Measurements from ENCODE around the gene GPS1. TPM values are rescaled to one million over a fixed set of nuclear protein-coding genes. Genes with fewer than 3 reads are reported as not detected.

GPS1 gene
- total RNA-seq, 1 donor from 2014 or later: 64.7 TPM

DNA sequence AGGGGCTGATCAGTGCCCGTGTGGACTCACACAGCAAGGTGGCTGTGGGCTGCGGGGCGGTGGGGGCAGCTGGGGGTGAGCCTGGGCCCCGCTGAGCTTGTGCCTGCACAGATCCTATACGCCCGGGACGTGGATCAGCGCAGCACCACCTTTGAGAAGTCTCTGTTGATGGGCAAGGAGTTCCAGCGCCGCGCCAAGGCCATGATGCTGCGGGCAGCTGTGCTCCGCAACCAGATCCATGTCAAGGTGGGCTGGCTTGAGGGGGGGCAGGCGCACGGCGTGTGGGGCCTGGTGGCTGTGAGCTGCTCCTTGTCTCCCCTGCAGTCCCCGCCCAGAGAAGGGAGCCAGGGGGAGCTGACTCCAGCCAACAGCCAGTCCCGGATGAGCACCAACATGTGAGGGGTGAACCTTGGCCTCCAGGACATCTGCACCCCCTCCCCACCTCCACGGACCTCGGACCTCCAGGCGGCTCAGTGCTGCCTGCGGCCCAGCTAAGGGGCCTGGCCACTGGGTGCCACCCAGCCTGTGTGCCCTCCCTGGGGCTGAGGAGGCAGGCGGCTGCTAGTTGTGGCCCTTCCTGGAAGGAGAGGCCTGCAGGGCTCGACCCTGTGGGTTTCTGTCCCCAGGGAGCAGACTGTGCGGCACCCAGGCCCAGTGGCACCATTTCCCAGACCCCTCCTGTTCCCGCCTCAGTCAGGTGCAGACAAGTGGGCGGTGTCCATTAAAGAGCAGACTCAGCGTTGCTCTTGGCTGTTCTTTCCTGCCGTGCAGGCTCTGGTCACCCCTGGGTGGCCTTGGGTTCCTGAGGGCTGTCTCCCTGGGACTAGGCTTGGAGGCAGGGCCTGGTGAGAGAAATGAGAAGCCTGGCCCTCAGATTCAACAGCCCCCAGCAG lies 5.3 kb downstream of the GPS1 start:
- H3K27me3 ChIP-seq (ENCODE audit: control insufficient read depth in 3 of 3, insufficient read depth in 3 of 3, low read length in 3 of 3): no peaks in the 10 kb centered on the region
- H3K36me3 ChIP-seq (ENCODE audit: control insufficient read depth in 3 of 3, insufficient read depth in 3 of 3, low read length in 3 of 3): peaks cover 62 to 67% (median 64%) of the 10 kb centered on the region in 3 donors
- peaks cover 17 to 20% (median 17%) of the 10 kb centered on the region in 3 donors for H3K4me1 ChIP-seq (ENCODE audit: control insufficient read depth in 3 of 3, insufficient read depth in 3 of 3, low read length in 3 of 3)
- no peak overlapping the region for H3K9ac ChIP-seq (ENCODE audit: low read depth in 1 of 3, low read length in 3 of 3)
- H3K9me3 ChIP-seq (ENCODE audit: control insufficient read depth in 3 of 3, low read length in 3 of 3): no peaks in the 10 kb centered on the region
- H3K27ac ChIP-seq (ENCODE audit: low read depth, low read length): no peak overlapping the region
- no peak overlapping the region for H3K4me3 ChIP-seq (ENCODE audit: low read length in 3 of 3)

DNA sequence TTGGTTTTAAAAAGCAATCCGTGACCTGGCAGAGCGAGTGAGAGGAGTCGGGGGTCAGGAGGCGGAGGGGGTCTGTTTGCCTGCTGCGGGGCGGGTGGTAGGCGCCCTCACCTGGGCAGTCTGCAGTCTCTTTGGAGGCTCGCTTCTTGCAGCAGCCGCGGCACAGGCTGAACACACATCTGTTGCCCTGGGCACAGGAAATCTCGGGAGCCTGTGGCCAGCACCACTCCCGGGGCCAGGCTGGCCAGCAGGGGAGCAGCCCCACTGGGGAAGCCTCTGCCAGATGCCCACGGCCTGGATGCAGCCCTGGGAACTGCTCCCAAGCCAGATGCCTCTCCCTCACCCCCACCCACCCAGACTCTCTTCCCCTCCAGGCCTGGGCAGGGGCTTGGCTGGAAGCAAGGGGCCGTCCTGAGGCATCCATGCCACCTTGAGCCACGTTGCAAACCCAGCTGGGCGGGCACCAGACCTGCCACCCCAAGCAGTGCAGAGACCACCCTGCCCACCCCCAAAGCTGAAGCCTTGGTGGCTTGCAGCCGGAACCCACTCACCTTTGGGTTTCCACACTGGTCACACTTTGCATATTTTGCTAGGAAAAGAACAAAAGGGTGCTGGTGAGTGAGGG lies 6.6 kb downstream of the GPS1 start:
- Histone ChIP-seq H3K4me3 (ENCODE audit: low read length in 3 of 3) (no peak overlapping the region), H3K36me3 (ENCODE audit: control insufficient read depth in 3 of 3, insufficient read depth in 3 of 3, low read length in 3 of 3) (peaks cover 74 to 79% (median 77%) of the 10 kb centered on the region in 3 donors), H3K4me1 (ENCODE audit: control insufficient read depth in 3 of 3, insufficient read depth in 3 of 3, low read length in 3 of 3) (peaks cover 6 to 10% (median 8%) of the 10 kb centered on the region in 3 donors), H3K9me3 (ENCODE audit: control insufficient read depth in 3 of 3, low read length in 3 of 3) (no peaks in the 10 kb centered on the region), H3K9ac (ENCODE audit: low read depth in 1 of 3, low read length in 3 of 3) (no peak overlapping the region), H3K27ac (ENCODE audit: low read depth, low read length) (no peak overlapping the region), H3K27me3 (ENCODE audit: control insufficient read depth in 3 of 3, insufficient read depth in 3 of 3, low read length in 3 of 3) (no peaks in the 10 kb centered on the region)

DNA sequence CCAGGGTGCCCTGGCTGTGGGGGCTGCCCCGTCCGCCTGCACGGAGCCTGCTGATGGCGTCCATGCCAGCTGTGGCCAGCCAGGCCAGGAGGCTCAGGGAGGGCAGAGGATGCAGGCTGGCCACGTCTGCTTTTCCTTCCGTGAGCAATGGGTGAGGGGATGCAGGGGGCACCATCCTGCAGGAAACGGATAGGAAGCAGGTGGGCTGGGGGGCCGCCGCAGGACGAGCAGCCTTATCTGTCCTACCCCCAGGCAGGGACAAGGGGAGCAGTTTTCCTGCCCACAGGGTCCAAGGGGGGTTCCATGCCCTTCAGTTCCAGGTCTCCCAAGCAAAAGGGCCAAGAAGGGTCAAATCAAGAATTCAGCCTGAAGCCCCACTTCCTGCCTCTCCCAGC lies 7.2 kb downstream of the GPS1 start:
- Histone ChIP-seq H3K9ac (ENCODE audit: low read depth in 1 of 3, low read length in 3 of 3) (no peak overlapping the region), H3K27me3 (ENCODE audit: control insufficient read depth in 3 of 3, insufficient read depth in 3 of 3, low read length in 3 of 3) (no peaks in the 10 kb centered on the region), H3K9me3 (ENCODE audit: control insufficient read depth in 3 of 3, low read length in 3 of 3) (no peaks in the 10 kb centered on the region), H3K36me3 (ENCODE audit: control insufficient read depth in 3 of 3, insufficient read depth in 3 of 3, low read length in 3 of 3) (peaks cover 73 to 81% (median 78%) of the 10 kb centered on the region in 3 donors), H3K4me1 (ENCODE audit: control insufficient read depth in 3 of 3, insufficient read depth in 3 of 3, low read length in 3 of 3) (peaks cover 5 to 10% (median 9%) of the 10 kb centered on the region in 3 donors), H3K4me3 (ENCODE audit: low read length in 3 of 3) (no peak overlapping the region), H3K27ac (ENCODE audit: low read depth, low read length) (no peak overlapping the region)

DNA sequence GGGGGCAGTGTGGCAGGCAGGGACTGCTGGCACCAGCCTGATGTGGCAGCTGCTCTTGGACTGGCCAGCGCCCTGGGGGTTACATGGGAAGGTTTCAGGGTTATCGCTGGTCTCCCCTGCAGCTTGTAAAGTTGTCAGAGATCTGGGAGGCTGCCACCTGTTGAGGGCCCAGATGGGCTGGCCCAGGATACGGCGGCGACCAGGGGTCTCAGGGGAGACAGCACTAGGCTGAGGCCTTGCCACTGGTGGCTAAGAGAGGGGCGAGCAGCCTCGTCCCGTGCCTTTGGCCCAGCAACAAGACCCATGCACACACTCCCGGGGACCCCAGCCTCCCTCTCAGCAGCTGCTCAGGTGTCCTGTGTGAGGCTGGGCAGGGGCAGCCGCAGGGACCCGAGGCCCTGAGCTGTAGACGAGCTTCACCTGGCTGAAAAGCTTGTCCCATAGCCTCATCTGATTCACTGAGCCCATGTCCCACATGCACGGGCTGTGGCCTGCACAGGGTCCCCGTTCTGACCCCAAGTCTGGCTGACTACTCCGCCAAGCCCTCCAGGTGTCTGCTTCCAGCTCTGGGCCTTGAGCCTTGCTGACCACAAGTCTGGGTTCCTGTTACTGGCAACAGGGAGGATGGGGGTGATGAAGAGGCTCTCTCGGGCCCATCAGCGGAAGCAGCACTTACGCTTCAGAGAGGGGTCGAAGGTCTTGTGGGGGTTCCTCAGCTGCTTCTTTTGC lies 7.7 kb downstream of the GPS1 start:
- no peaks in the 10 kb centered on the region for H3K9me3 ChIP-seq (ENCODE audit: control insufficient read depth in 3 of 3, low read length in 3 of 3)
- no peaks in the 10 kb centered on the region for H3K27me3 ChIP-seq (ENCODE audit: control insufficient read depth in 3 of 3, insufficient read depth in 3 of 3, low read length in 3 of 3)
- peaks cover 70 to 79% (median 75%) of the 10 kb centered on the region in 3 donors for H3K36me3 ChIP-seq (ENCODE audit: control insufficient read depth in 3 of 3, insufficient read depth in 3 of 3, low read length in 3 of 3)
- peaks cover 9 to 14% (median 14%) of the 10 kb centered on the region in 3 donors for H3K4me1 ChIP-seq (ENCODE audit: control insufficient read depth in 3 of 3, insufficient read depth in 3 of 3, low read length in 3 of 3)
- no peak overlapping the region for H3K9ac ChIP-seq (ENCODE audit: low read depth in 1 of 3, low read length in 3 of 3)
- H3K4me3 ChIP-seq (ENCODE audit: low read length in 3 of 3): no peak overlapping the region
- H3K27ac ChIP-seq (ENCODE audit: low read depth, low read length): no peak overlapping the region

DNA sequence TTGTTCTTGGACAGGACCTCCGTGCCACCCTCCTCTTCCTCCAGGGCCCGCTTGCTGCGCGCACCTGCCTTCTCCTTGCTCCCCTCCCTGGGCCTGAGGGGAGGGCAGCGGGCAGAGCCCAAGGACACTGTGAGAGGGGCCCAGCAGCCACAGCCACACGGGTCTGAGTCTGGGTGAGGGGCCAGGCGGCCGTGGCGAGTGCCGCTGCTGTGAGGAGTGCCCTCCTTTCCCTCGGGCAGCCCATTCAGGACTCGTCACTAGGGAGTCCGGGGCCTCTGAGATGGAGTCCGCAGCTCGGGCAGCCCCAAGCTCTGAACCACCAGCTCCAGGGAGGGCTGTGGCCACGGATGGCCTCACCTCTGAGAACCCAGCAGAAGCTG lies 8.3 kb downstream of the GPS1 start:
- H3K36me3 ChIP-seq (ENCODE audit: control insufficient read depth in 3 of 3, insufficient read depth in 3 of 3, low read length in 3 of 3): peaks cover 65 to 75% (median 69%) of the 10 kb centered on the region in 3 donors
- H3K9me3 ChIP-seq (ENCODE audit: control insufficient read depth in 3 of 3, low read length in 3 of 3): no peaks in the 10 kb centered on the region
- no peak overlapping the region for H3K27ac ChIP-seq (ENCODE audit: low read depth, low read length)
- H3K4me3 ChIP-seq (ENCODE audit: low read length in 3 of 3): no peak overlapping the region
- peaks cover 15 to 19% (median 19%) of the 10 kb centered on the region in 3 donors for H3K4me1 ChIP-seq (ENCODE audit: control insufficient read depth in 3 of 3, insufficient read depth in 3 of 3, low read length in 3 of 3)
- H3K27me3 ChIP-seq (ENCODE audit: control insufficient read depth in 3 of 3, insufficient read depth in 3 of 3, low read length in 3 of 3): no peaks in the 10 kb centered on the region
- H3K9ac ChIP-seq (ENCODE audit: low read depth in 1 of 3, low read length in 3 of 3): no peak overlapping the region

DNA sequence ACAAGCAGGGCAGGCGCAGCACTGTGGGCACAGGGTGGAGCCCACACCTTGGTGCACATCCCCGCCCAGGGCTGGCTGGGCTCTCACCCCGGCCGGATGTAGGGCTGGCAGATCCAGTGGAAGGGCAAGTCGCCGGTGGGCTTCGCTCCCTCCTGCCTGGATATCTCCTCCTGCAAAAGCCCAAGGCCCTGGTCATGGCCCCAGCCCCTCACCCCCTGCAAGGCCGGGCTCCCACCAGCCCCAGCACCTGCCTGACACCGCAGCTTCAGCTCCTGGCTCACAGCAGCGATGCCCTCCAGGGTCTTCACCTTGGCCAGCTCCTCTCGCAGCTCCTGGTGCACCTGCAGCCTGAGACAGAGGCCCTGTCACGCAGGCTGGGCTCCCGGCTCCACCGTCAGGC lies 8.9 kb downstream of the GPS1 start:
- Histone ChIP-seq H3K4me3 (ENCODE audit: low read length in 3 of 3) (no peak overlapping the region), H3K27ac (ENCODE audit: low read depth, low read length) (no peak overlapping the region), H3K4me1 (ENCODE audit: control insufficient read depth in 3 of 3, insufficient read depth in 3 of 3, low read length in 3 of 3) (peaks cover 15 to 22% (median 22%) of the 10 kb centered on the region in 3 donors), H3K9ac (ENCODE audit: low read depth in 1 of 3, low read length in 3 of 3) (no peak overlapping the region), H3K36me3 (ENCODE audit: control insufficient read depth in 3 of 3, insufficient read depth in 3 of 3, low read length in 3 of 3) (peaks cover 60 to 70% (median 63%) of the 10 kb centered on the region in 3 donors), H3K27me3 (ENCODE audit: control insufficient read depth in 3 of 3, insufficient read depth in 3 of 3, low read length in 3 of 3) (no peaks in the 10 kb centered on the region), H3K9me3 (ENCODE audit: control insufficient read depth in 3 of 3, low read length in 3 of 3) (no peaks in the 10 kb centered on the region)

DNA sequence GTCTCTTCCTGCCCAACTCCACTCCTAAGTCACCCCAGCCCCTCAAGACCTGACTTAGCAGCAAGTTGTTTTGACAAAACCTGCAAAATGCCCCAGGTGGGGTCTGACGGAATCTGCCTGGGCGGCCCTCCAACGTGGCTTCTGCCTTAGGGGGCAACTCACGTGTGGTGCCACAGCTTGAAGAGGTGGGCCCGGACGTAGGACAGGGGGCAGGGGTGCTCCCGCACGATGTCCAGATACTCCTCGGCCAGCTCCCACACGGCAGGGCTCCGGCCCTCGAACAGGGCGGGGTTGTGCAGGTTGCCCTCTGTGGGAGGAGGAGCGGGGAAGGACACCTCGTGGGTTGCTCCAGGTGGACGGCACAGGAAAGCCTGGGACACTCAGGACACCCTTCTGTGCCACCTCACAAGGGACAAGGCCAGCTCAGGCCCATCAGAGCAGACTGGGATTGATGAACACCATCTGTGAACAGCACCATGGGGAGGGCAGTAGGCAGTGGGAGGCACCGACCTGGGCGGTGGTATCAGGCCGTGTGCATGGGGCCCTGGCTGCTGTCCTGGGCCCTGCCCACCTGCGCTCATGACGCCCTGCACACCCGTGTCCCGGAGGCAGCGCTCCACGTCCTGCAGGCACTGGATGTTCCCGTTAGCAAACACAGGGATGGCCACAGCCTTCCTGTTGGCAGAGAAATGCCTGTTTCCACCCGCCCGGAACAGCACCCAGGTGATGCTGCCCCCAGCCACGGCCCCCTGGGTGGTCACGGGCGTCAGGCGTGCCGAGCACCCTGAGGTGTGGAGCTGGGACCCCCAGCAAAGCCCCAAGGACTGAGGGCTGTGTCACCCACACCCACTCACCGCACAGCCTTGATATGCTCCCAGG lies 9.6 kb downstream of the GPS1 start:
- Histone ChIP-seq H3K36me3 (ENCODE audit: control insufficient read depth in 3 of 3, insufficient read depth in 3 of 3, low read length in 3 of 3) (peaks cover 54 to 64% (median 56%) of the 10 kb centered on the region in 3 donors), H3K4me1 (ENCODE audit: control insufficient read depth in 3 of 3, insufficient read depth in 3 of 3, low read length in 3 of 3) (peaks cover 19 to 28% (median 25%) of the 10 kb centered on the region in 3 donors), H3K4me3 (ENCODE audit: low read length in 3 of 3) (no peak overlapping the region), H3K9ac (ENCODE audit: low read depth in 1 of 3, low read length in 3 of 3) (no peak overlapping the region), H3K9me3 (ENCODE audit: control insufficient read depth in 3 of 3, low read length in 3 of 3) (no peaks in the 10 kb centered on the region), H3K27me3 (ENCODE audit: control insufficient read depth in 3 of 3, insufficient read depth in 3 of 3, low read length in 3 of 3) (no peaks in the 10 kb centered on the region), H3K27ac (ENCODE audit: low read depth, low read length) (no peak overlapping the region)

DNA sequence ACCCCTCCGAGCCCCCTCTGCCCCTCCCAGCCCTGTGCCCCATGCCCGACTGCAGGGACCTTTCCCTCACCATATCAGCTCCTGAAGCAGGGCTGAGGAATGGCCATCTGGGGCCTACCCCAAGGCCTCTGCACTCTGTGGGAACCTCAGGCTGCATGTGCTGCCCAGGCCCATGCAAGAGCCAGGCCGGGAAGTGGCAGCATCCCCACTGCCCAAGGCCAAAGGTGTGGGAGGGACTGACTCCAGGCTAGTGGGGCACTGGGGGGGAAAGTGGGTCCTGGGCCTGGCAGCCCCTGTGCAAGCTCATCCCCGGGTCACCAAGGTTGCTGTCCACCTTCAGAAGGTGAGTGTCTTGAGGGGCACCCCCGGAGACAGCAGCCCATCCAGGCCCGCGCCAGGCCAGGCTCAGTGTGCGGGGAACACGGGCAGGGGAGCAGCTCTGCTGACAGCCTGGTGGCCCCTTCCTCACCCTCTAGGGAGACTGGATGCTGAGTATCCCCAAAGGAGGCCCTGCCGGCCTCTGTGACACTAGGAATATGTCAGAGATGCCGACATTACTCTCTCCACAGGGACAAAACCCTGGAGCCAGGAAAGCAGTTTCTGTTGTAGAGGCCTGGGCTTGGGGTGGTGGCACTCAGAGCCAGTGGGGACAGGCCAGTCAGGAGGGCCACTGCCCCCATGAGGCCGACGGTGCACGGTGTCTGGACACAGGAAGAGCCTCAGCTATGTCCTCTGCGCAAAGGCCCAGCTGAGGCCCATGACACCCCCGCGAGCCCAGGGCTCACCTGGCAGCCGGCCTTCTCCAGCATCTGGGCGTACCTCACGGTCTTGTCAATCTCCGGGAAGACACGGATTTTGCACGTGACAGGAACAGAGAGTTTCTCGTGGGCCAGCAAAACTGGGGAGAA lies 10.6 kb downstream of the GPS1 start:
- H3K9me3 ChIP-seq (ENCODE audit: control insufficient read depth in 3 of 3, low read length in 3 of 3): no peaks in the 10 kb centered on the region
- no peak overlapping the region for H3K4me3 ChIP-seq (ENCODE audit: low read length in 3 of 3)
- no peak overlapping the region for H3K27ac ChIP-seq (ENCODE audit: low read depth, low read length)
- peaks cover 46 to 53% (median 47%) of the 10 kb centered on the region in 3 donors for H3K36me3 ChIP-seq (ENCODE audit: control insufficient read depth in 3 of 3, insufficient read depth in 3 of 3, low read length in 3 of 3)
- no peaks in the 10 kb centered on the region for H3K27me3 ChIP-seq (ENCODE audit: control insufficient read depth in 3 of 3, insufficient read depth in 3 of 3, low read length in 3 of 3)
- peaks cover 21 to 30% (median 25%) of the 10 kb centered on the region in 3 donors for H3K4me1 ChIP-seq (ENCODE audit: control insufficient read depth in 3 of 3, insufficient read depth in 3 of 3, low read length in 3 of 3)
- no peak overlapping the region for H3K9ac ChIP-seq (ENCODE audit: low read depth in 1 of 3, low read length in 3 of 3)
